Loucy (cell line): Measurements from ENCODE around the gene ACOD1.

Source experiments
- H2AFZ ChIP-seq: fragments of 200-600 bp; sonication (generic); 2 replicates; pipeline ENCODE4 v1.6.0; 2016; ENCODE audit warnings: antibody characterized with exemption, mild to moderate bottlenecking, low read length, moderate library complexity
- H3F3A ChIP-seq: fragments of 200-600 bp; 2 replicates; pipeline ENCODE4 v1.6.0; 2016; ENCODE audit warnings: antibody characterized with exemption, low read depth, mild to moderate bottlenecking
- H3K27me3 ChIP-seq: fragments of 200-600 bp; sonication (generic); 2 replicates; pipeline ENCODE4 v1.6.1; 2014; ENCODE audit warnings: low read length, mild to moderate bottlenecking; ENCODE audit not compliant: insufficient read depth, poor library complexity, severe bottlenecking
- H3K36me3 ChIP-seq: fragments of 200-600 bp; sonication (generic); 2 replicates; pipeline ENCODE4 v1.6.1; 2016; ENCODE audit warnings: low read length; ENCODE audit not compliant: insufficient read depth
- H3K4me1 ChIP-seq: fragments of 200-600 bp; sonication (generic); 2 replicates; pipeline ENCODE4 v1.5.1; 2014; ENCODE audit warnings: low read length, mild to moderate bottlenecking; ENCODE audit not compliant: insufficient read depth, poor library complexity, severe bottlenecking
- H3K4me2 ChIP-seq: fragments of 200-600 bp; sonication (generic); 2 replicates; pipeline ENCODE4 v1.6.0; 2014; ENCODE audit warnings: antibody characterized with exemption, low read length, low read depth, mild to moderate bottlenecking; ENCODE audit not compliant: poor library complexity, severe bottlenecking
- H3K4me3 ChIP-seq: fragments of 200-600 bp; sonication (generic); 2 replicates; pipeline ENCODE4 v1.5.1; 2014; ENCODE audit warnings: low read length, mild to moderate bottlenecking, mixed read lengths; ENCODE audit not compliant: poor library complexity, severe bottlenecking
- H3K79me2 ChIP-seq: fragments of 200-600 bp; sonication (generic); 2 replicates; pipeline ENCODE4 v1.6.1; 2014; ENCODE audit warnings: low read length; ENCODE audit not compliant: insufficient read depth
- H3K9ac ChIP-seq: fragments of 200-600 bp; sonication (generic); 2 replicates; pipeline ENCODE4 v1.6.0; 2014; ENCODE audit warnings: mild to moderate bottlenecking, low read depth, low read length, moderate library complexity; ENCODE audit not compliant: poor library complexity, severe bottlenecking
- H3K9me2 ChIP-seq: fragments of 200-600 bp; sonication (generic); replicated peaks from 2 replicates; pipeline ENCODE4 v1.6.1; 2016; ENCODE audit warnings: low read depth, low read length, mixed read lengths
- H3K9me3 ChIP-seq: fragments of 200-600 bp; sonication (generic); 2 replicates; pipeline ENCODE4 v1.6.1; 2014; ENCODE audit warnings: mild to moderate bottlenecking, antibody characterized with exemption, low read length, low read depth; ENCODE audit not compliant: insufficient read depth
- H4K20me1 ChIP-seq: fragments of 200-600 bp; sonication (generic); 2 replicates; pipeline ENCODE4 v1.6.0; 2014; ENCODE audit warnings: antibody characterized with exemption, low read length, mild to moderate bottlenecking; ENCODE audit not compliant: insufficient read depth, poor library complexity, severe bottlenecking
- CTCF ChIP-seq: fragments of 200-600 bp; sonication (generic); conservative IDR thresholded peaks from 2 replicates; pipeline ENCODE4 v1.5.1; 2014; ENCODE audit warnings: mild to moderate bottlenecking, antibody characterized with exemption, low read length
- EZH2phosphoT487 ChIP-seq: fragments of 200-600 bp; IDR thresholded peaks from 2 replicates; pipeline ENCODE4 v1.6.1; 2018; ENCODE audit warnings: antibody characterized with exemption, mild to moderate bottlenecking, moderate library complexity, borderline replicate concordance

The ACOD1 gene

GRCh38 chr13:76943646-76944045 is 4.7 kb upstream of the ACOD1 start:
- H3K9me2 ChIP-seq: no peaks in the 10 kb centered on the region
- H3K79me2 ChIP-seq: no peaks in the 10 kb centered on the region
- H3K9me3 ChIP-seq: no peaks in the 10 kb centered on the region
- no peak for TF ChIP-seq CTCF
- TF ChIP-seq EZH2phosphoT487: no peak
- H3F3A ChIP-seq: no peaks in the 10 kb centered on the region
- H3K4me1 ChIP-seq: no peaks in the 10 kb centered on the region
- H4K20me1 ChIP-seq: no peaks in the 10 kb centered on the region
- H3K9ac ChIP-seq: no peak overlapping the region
- H3K27me3 ChIP-seq: peaks cover 5% of the 10 kb centered on the region
- H3K4me2 ChIP-seq: no peak overlapping the region
- no peak overlapping the region for H3K4me3 ChIP-seq
- no peaks in the 10 kb centered on the region for H3K36me3 ChIP-seq
- H2AFZ ChIP-seq: no peak overlapping the region

GRCh38 chr13:76944456-76944855 is 3.9 kb upstream of the ACOD1 start:
- Histone ChIP-seq H3K4me2 (no peak overlapping the region), H3K4me3 (no peak overlapping the region), H3K79me2 (no peaks in the 10 kb centered on the region), H3K4me1 (no peaks in the 10 kb centered on the region), H3F3A (no peaks in the 10 kb centered on the region), H3K9me2 (no peaks in the 10 kb centered on the region), H2AFZ (no peak overlapping the region), H4K20me1 (no peaks in the 10 kb centered on the region), H3K9me3 (no peaks in the 10 kb centered on the region), H3K27me3 (peaks cover 5% of the 10 kb centered on the region), H3K36me3 (no peaks in the 10 kb centered on the region), H3K9ac (no peak overlapping the region)
- TF ChIP-seq EZH2phosphoT487: no peak
- no peak for TF ChIP-seq CTCF

- no peaks in the 10 kb centered on the region for H3K9me2 ChIP-seq
These were observed 1.8 kb downstream of the ACOD1 start for GRCh38 chr13:76950101-76950500.

More at GRCh38 chr13:76950101-76950500, 1.8 kb downstream of the ACOD1 start:
- H4K20me1 ChIP-seq: no peaks in the 10 kb centered on the region
- TF ChIP-seq CTCF: no peak
- no peak for TF ChIP-seq EZH2phosphoT487
- H3K9me3 ChIP-seq: no peaks in the 10 kb centered on the region
- H3K27me3 ChIP-seq: no peaks in the 10 kb centered on the region
- no peak overlapping the region for H3K4me3 ChIP-seq
- no peak overlapping the region for H2AFZ ChIP-seq
- H3K4me1 ChIP-seq: no peaks in the 10 kb centered on the region
- no peaks in the 10 kb centered on the region for H3K79me2 ChIP-seq
- H3K9ac ChIP-seq: no peak overlapping the region
- H3K4me2 ChIP-seq: no peak overlapping the region
- H3F3A ChIP-seq: no peaks in the 10 kb centered on the region
- no peaks in the 10 kb centered on the region for H3K36me3 ChIP-seq
